A172 (cell line): ENCODE results near the gene BUD31. TPM values are rescaled to one million over a fixed set of nuclear protein-coding genes. Genes with fewer than 3 reads are reported as not detected.

ENCODE experiments used
- DNase-seq: peaks from one replicate; pipeline ENCODE4 v3.0.0-alpha.2; 2015; ENCODE audit warnings: low spot score
- total RNA-seq: library from RNA; depleted of rRNA; stranded (reverse); fragments of >200 nt; shearing (Covaris generic); gene quantifications from 2 replicates; pipeline ENCODE4 v1.2.3, GENCODE V29; 2014

BUD31 gene
- total RNA-seq, 1 experiment from 2014 or later, result 228 TPM

- no peak for DNase-seq
These were observed 24.4 kb downstream of the BUD31 start for GRCh38 chr7:99433158-99433557.

DNA sequence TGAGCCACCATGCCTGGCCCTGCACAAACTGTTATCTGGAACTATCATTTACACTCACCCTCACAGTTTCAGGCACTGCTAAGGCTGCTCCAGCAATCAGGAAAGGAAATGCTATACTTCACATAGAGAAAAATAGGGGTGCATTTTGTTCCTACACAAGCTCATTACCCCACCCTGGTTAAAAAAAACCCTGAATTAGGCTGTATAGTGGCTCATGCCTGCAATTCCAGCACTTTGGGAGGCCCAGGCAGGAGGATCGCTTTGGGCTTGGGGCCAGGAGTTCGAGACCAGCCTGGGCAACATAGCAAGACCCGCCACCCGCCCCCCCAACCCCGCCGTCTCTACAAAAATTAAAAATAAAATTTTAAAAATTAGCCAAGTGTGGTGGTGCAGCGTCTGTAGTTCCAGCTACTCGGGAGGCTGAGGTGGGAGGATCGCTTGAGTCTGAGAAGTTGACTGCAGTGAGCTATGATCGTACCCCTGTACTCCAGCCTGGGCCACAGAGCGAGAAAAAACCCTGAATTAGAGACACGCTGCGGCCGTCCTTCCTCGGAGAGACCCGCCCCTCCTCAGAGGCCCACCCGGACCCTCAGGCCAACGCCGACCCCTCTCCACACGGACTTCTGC, 29.3 kb downstream of the BUD31 start:
- DNase-seq, result no peak

GRCh38 chr7:99438573-99439480, 30.1 kb downstream of the BUD31 start, which contains the start of the genes CPSF4 and PTCD1:
CPSF4 (plus strand) TSS chr7:99438943; CDS start chr7:99439083, 140 bp downstream.
PTCD1 (minus strand) TSS chr7:99438798; CDS start chr7:99435242, 3,556 bp downstream.
- peak; percentile 90 for DNase-seq

DNA sequence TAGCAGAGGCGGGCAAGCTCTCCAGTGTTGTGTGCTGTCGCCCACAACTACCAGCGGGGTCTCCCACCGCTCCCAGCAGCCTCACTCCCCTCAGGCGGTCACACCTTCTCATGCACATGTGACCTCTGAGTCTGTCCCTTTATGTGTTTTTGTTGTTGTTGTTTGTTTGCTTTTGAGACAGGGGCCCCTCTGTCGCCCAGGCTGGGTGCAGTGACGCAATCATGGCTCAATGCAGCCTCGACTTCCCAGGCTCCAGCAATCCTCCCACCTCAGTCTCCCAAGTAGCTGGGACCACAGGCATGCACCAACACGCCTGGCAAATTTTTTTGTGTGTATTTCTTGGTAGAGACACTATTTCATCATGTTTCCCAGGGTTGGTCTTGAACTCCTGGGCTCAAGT, 31.4 kb downstream of the BUD31 start:
- DNase-seq, result no peak

DNA sequence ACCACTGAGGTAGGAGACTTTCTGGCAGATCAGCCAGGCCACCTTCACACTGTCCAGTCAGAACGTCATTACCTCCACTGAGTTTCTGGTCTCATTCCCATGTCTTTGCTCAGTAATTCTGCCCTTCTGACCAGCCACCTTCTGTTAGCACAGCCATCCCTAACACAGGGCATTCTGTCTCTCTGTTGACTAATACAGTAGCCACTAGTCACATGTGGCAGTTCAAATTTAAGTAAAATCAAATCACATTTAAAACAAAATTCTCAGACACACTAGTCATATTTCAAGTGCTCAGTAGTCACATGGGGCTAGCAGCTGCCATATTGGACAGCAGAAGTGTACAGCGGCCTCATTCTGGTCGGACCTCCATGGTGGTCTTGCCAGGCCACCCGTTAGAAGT, 37.3 kb downstream of the BUD31 start:
- peak; percentile 13 for DNase-seq

DNA sequence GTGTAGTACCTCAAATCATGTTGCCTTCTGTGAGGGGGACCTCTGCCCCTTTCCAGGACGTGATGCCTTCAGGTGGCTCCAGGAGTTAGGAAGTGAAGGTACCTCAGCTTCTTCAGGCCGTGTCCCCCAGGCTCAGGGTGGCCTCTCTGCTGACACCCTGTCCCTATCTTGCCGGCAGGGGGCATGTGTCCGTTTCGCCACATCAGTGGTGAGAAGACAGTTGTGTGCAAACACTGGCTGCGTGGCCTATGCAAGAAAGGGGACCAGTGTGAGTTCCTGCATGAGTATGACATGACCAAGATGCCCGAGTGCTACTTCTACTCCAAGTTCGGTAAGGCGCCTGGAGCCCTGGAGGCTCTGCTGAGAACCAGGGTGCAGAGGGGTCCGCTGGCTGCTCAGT, 39.2 kb downstream of the BUD31 start:
- DNase-seq, result no peak

- no peak for DNase-seq
These were observed 40.1 kb downstream of the BUD31 start for GRCh38 chr7:99448855-99449254.

GRCh38 chr7:99449326-99449725, 40.6 kb downstream of the BUD31 start:
- no peak for DNase-seq

- no peak for DNase-seq
These were observed 43.2 kb downstream of the BUD31 start for GRCh38 chr7:99451936-99452335.

- DNase-seq, result no peak
These were observed 43.8 kb downstream of the BUD31 start for GRCh38 chr7:99452541-99452940.

GRCh38 chr7:99453105-99453504, 44.3 kb downstream of the BUD31 start:
- no peak for DNase-seq

DNA sequence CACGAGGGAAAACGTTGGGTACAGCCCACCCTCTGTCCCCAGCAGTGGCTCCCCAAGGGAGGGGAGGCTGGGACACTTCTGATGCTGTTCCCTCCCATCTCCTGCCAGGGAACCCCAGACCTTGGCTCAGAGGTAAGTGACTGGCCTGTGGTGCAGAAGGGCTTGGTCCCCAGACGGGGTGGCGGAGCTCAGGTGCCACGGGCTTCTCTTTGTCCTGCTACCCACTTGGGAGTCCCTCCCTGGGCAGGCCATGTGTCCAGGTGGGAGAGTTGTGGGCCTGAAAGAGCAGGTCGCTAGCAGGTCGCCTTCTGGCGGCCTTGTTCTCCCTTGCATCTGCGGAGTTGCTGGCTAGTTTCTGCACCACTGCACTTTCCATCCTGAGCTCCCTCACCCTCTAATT, 47.1 kb downstream of the BUD31 start:
- no peak for DNase-seq

- DNase-seq, result no peak
These were observed 47.5 kb downstream of the BUD31 start for GRCh38 chr7:99456288-99456687.

GRCh38 chr7:99457050-99457649, 48.4 kb downstream of the BUD31 start:
- DNase-seq, result no peak

DNA sequence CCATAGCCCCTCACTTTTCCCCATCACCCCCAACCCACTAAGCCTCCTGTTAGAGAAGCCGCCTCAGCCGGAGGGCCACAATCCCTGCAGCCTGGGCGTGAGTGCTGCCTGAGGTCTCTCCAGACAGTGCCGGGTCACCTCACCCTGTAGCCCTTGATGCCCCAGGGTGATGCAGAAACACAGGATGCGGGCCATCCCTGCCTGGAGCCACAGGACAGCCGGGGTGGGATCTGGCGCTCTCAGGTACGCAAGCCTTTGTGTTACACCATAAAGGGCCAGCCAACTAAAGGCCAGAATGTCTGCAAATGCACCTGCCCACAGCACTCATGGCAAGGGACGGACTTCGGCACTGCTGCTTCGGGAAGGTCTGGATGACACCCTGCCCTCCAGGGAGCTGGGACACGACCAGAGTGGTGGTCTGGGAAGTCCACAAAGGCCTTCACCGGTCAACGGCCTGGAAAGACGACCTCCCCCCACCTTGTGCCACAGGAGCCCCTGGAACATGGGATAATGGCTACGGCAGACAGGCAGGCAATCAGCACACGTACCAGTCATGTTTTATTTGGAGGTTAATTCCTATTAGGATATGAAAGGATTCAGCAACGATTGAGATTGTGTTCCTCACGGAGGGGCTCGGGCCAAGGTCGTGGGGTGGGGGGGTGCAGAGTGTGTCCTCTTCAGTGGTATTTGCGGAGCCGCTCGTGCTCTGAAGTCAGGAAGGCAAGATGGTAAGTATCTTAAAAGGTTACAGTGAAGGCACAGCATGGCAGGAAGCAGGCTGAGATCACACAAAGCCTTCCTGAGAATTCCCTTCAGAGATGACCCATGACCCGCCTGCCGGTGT, 49.1 kb downstream of the BUD31 start:
- no peak for DNase-seq

GRCh38 chr7:99459087-99459486, 50.3 kb downstream of the BUD31 start:
- DNase-seq, result no peak

- DNase-seq, result no peak
These were observed 51.9 kb downstream of the BUD31 start for GRCh38 chr7:99460651-99461050.

- no peak for DNase-seq
These were observed 52.5 kb downstream of the BUD31 start for GRCh38 chr7:99461221-99461620.

GRCh38 chr7:99465421-99465768, 56.6 kb downstream of the BUD31 start:
- DNase-seq, result no peak

- no peak for DNase-seq
These were observed 59.7 kb downstream of the BUD31 start for GRCh38 chr7:99468336-99468918.
